NT2/D1 (cell line): Measurements from ENCODE around the gene MRM3.

Experiments used
- YY1 ChIP-seq: IDR thresholded peaks from 2 replicates; pipeline ENCODE4 v1.6.1; 2011; ENCODE audit not compliant: insufficient read length, insufficient read depth
- ZNF274 ChIP-seq: IDR thresholded peaks from 2 replicates; pipeline ENCODE4 v1.6.1; 2011; ENCODE audit warnings: mild to moderate bottlenecking, low read depth, low read length

GRCh38 chr17:787641-788221 lies 5.6 kb downstream of the MRM3 start:
- no peak for TF ChIP-seq ZNF274
- TF ChIP-seq YY1, result no peak
